Iris pigment epithelial cell (primary cell): Measurements from ENCODE around the gene AIDA.
A peak's percentile ranks its signal among the peaks of the same experiment; 100 is the strongest.
"Not testable (repeated sequence)": the region's sequence is repeated elsewhere in the genome, so short reads cannot be mapped to it uniquely, and the experiment has no call there.

Source experiments
- DNase-seq: peaks from one replicate; pipeline ENCODE4 v3.0.0-alpha.2; 2011; ENCODE audit warnings: low read depth

AIDA gene

DNA sequence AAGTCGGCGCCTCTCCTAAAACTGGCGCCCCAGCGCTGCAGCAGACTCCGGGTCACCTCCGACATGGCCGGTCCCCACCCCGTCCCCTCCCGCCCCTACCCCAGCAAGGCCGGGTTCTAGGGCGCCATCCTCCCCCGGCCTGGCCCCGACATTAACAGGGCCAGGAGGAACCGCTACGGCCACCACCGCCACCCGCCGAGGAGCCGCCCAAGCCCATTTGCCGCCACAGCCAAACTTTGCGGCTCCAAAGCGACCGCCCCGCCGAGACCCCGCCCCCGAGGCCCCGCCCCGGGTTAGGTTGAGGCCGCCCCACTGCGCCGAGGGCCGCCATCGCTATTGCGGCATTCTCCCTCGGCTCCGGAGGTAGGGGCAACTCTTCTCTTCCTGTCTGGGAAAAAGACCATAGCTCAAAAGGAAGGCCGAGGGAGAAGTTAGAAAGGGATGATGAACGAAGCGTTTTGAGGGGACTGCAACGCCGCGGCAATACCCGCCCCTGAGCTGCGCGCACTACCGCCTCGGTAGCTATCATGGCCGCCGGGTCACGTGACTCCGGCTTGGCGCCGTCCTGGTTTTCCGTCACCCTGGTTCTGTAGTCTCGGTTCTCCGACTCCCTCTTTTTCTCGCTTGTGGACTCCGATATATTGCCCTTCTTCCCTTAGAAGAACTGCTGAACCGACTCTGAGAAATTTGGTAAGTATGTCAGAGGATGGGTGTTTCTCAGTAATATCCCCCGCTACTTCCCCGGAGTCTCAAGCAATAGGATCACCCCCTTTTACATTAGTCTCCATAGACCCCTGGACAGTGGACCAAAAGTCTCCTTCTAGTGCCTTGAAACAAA lies at the start of gene AIDA, which contains the start of gene BROX:
TSS of gene AIDA (minus strand) at position 239 of the 838 bp plus-strand sequence. CDS start at position 65, 174 bp downstream.
TSS of gene BROX (plus strand) at position 312 of the 838 bp plus-strand sequence. CDS start 3,136 bp downstream, outside the sequence.
- DNase-seq, result peak; percentile 82

GRCh38 chr1:222761083-222761482 lies 48.8 kb upstream of the AIDA start:
- no peak for DNase-seq

- DNase-seq, result no peak
Observed at GRCh38 chr1:222759451-222760035, 47.3 kb upstream of the AIDA start.

GRCh38 chr1:222757646-222758268 lies 45.5 kb upstream of the AIDA start:
- DNase-seq, result no peak

- DNase-seq, result peak; percentile 96
Observed at GRCh38 chr1:222754366-222755139, 42.3 kb upstream of the AIDA start.

- DNase-seq, result no peak
Observed at GRCh38 chr1:222751255-222751654, 39.0 kb upstream of the AIDA start.

- DNase-seq, result no peak
Observed at GRCh38 chr1:222750651-222751050, 38.4 kb upstream of the AIDA start.

DNA sequence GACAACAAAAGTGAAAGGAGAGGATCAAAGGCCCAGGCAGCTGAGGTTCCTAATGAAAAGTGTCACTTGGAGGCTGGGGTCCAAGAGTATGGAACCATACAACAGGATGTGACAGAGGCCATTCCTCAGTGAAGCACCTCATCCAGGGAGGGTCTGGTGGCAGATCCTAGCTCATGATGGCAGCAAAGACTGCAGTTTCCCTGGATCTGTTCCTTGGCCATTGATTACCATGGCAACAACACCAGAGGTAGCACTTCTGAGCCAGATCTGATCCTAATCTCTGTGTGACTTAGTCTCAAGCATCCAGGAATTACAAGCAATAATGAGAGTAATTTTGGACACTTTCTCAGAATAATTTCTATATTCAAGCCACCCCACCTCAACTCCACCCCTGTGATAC lies 37.6 kb upstream of the AIDA start:
- DNase-seq, result no peak

DNA sequence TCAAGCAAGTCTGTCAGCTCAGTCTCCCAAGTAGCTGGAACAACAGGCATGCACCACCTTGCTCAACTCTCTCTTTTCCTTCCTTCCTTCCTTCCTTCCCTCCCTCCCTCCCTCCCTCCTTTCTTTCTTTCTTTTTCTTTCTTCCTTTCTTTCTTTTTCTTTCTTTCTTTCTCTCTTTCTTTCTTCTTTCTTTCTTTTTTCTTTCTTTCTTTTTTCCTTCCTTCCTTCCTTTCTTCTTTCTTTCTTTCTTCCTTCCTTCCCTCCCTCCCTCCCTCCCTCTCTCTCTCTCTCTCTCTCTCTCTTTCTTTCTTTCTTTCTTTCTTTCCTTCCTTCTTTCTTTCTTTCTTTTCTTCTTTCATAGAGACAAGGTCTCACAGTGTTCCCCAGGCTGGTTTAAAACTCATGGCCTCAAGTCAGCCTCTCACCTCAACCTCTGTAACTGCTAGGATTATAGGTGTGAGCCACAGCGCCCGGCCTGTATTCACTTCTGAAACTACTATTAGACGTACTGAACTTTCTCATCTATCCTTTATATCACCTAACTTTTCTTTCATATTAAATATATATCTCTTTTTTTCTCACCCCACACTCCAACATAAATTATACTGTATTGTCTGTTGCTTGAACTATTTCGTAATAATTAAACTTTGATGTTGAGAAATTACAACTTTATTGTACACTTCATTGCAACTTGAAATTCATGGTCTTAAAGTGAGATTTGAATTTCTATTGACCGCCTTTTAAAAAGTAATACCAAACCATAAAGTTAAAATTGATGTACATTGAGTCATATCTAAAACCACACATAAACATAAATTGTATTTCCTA lies 29.6 kb upstream of the AIDA start:
- not testable (repeated sequence) for DNase-seq

- no peak for DNase-seq
Observed at GRCh38 chr1:222739929-222740328, 27.6 kb upstream of the AIDA start.

- no peak for DNase-seq
Observed at GRCh38 chr1:222739465-222739864, 27.2 kb upstream of the AIDA start.

DNA sequence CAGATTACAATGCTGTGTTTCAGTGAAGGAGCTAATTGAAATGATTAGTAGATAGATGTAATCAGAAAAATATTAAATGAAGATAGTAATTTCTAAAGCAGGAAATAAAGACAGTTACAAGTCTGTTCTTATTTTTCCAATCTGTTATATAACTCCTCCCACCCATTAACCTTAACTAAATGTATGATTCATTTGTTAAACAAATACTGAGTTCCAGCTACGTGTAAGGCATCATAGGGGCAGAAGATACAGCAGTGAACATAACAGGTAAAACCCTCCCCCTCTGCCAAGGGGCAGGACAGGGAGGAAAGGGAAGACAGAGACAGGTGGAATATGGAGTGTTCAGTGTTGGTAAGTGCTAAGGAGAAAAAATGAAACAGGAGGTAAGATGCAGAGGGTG lies 24.7 kb upstream of the AIDA start, which contains the start of gene FAM177B:
TSS of gene FAM177B (plus strand) at position 231 of the 400 bp plus-strand sequence. CDS start 9,344 bp downstream, outside the sequence.
- DNase-seq, result no peak

DNA sequence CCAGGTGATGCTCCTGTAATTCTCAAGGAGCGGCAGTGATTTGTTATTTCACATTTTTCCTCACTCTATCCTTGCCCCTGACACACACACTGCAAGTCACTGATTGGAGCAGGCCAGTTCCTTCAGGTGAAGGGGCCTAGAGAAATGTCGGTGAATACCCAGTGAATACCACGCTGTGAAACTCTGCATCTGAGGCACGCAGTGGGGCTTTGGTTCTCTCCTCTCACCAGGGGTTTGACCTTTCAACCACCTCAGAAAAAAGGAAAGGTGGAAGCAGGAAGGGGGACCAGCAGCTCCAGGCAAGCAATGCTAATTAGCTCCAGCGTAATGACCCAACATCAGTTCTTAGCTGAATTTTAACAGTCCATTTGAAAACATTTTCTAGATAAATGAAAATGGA lies 24.2 kb upstream of the AIDA start:
- no peak for DNase-seq

GRCh38 chr1:222734740-222735139 lies 22.4 kb upstream of the AIDA start:
- no peak for DNase-seq

- DNase-seq, result no peak
Observed at GRCh38 chr1:222732216-222733159, 20.2 kb upstream of the AIDA start.

DNA sequence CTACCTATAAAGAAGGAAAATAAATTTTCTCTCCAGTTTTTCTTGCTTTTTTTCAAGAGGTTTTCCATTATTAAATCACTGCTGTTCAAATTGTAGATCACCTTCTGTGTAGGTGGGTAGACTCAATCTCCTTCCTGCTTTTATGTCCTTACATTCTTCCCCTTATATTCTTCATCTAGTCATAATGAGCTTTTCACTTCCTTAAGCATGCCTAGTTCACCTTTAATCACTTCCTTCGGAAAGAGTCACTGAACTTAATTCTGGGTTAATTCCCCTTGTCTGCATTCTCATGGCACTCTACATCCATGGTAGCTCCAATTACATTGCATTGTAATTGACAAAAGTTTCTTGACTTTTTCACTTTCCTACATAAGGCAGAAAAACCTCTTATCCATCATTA lies 18.6 kb upstream of the AIDA start:
- no peak for DNase-seq

- no peak for DNase-seq
Observed at GRCh38 chr1:222728746-222729145, 16.5 kb upstream of the AIDA start.

GRCh38 chr1:222716393-222716792 lies 4.1 kb upstream of the AIDA start:
- DNase-seq, result no peak

GRCh38 chr1:222713091-222713961 lies 1.0 kb upstream of the AIDA start:
- DNase-seq, result peak; percentile 95
